ENCODE results near the gene GARIN3.

Gene GARIN3

GRCh38 chr5:157165668-157166067, 396 bp downstream of the GARIN3 start (continued):
- no peak for TF ChIP-seq PATZ1 (CRISPR knock-in tag; IDR thresholded peaks at IDR 0.05; ENCODE audit: borderline replicate concordance)
- no peak for TF ChIP-seq ZFP3 (CRISPR knock-in tag; IDR thresholded peaks at IDR 0.05)
- TF ChIP-seq PPARA (CRISPR knock-in tag; IDR thresholded peaks at IDR 0.05; ENCODE audit: borderline replicate concordance): no peak
- no peak for TF ChIP-seq CREB5 (CRISPR knock-in tag; IDR thresholded peaks at IDR 0.05; ENCODE audit: low read depth)

- TF ChIP-seq ZFP30 (CRISPR knock-in tag; IDR thresholded peaks at IDR 0.05) (no peak), ESRRG (CRISPR knock-in tag; IDR thresholded peaks at IDR 0.05) (no peak), ISL1 (CRISPR knock-in tag; IDR thresholded peaks at IDR 0.05) (no peak), BACH2 (CRISPR knock-in tag; IDR thresholded peaks at IDR 0.05; ENCODE audit: borderline replicate concordance) (no peak), RARB (CRISPR knock-in tag; IDR thresholded peaks at IDR 0.05) (no peak), ZFP3 (CRISPR knock-in tag; IDR thresholded peaks at IDR 0.05) (no peak)
- ATAC-seq: no peak
Measured at GRCh38 chr5:157165261-157165660, 803 bp downstream of the GARIN3 start.

GRCh38 chr5:157164521-157164920, 1.5 kb downstream of the GARIN3 start:
- no peak for ATAC-seq

GRCh38 chr5:157162919-157163510, 3.0 kb downstream of the GARIN3 start:
- TF ChIP-seq PATZ1 (CRISPR knock-in tag; IDR thresholded peaks at IDR 0.05; ENCODE audit: borderline replicate concordance) (no peak), TSHZ2 (CRISPR knock-in tag; IDR thresholded peaks at IDR 0.05) (no peak), CSDC2 (CRISPR knock-in tag; IDR thresholded peaks at IDR 0.05) (no peak), ZFP3 (CRISPR knock-in tag; IDR thresholded peaks at IDR 0.05) (no peak), SNAI2 (CRISPR knock-in tag; IDR thresholded peaks at IDR 0.05) (no peak), ZFP30 (CRISPR knock-in tag; IDR thresholded peaks at IDR 0.05) (no peak)
- ATAC-seq: no peak

More at GRCh38 chr5:157164521-157164920, 1.5 kb downstream of the GARIN3 start:
- TF ChIP-seq ZFP3 (CRISPR knock-in tag; IDR thresholded peaks at IDR 0.05) (no peak), CREB5 (CRISPR knock-in tag; IDR thresholded peaks at IDR 0.05; ENCODE audit: low read depth) (no peak), ISL1 (CRISPR knock-in tag; IDR thresholded peaks at IDR 0.05) (no peak), ZNF70 (CRISPR knock-in tag; IDR thresholded peaks at IDR 0.05) (no peak), RARB (CRISPR knock-in tag; IDR thresholded peaks at IDR 0.05) (no peak), PPARA (CRISPR knock-in tag; IDR thresholded peaks at IDR 0.05; ENCODE audit: borderline replicate concordance) (no peak)

GRCh38 chr5:157161996-157162395, 4.1 kb downstream of the GARIN3 start:
- ATAC-seq: no peak
- TF ChIP-seq PPARA (CRISPR knock-in tag; IDR thresholded peaks at IDR 0.05; ENCODE audit: borderline replicate concordance) (no peak), TOX (CRISPR knock-in tag; IDR thresholded peaks at IDR 0.05; ENCODE audit: borderline replicate concordance) (no peak), ZNF70 (CRISPR knock-in tag; IDR thresholded peaks at IDR 0.05) (no peak), RARB (CRISPR knock-in tag; IDR thresholded peaks at IDR 0.05) (no peak), ZNF565 (CRISPR knock-in tag; conservative IDR thresholded peaks at IDR 0.05; ENCODE audit: low read depth) (no peak), SNAI2 (CRISPR knock-in tag; IDR thresholded peaks at IDR 0.05) (no peak), TSHZ2 (CRISPR knock-in tag; IDR thresholded peaks at IDR 0.05) (no peak), CSDC2 (CRISPR knock-in tag; IDR thresholded peaks at IDR 0.05) (no peak), CSRNP3 (CRISPR knock-in tag; IDR thresholded peaks at IDR 0.05) (no peak), ZNF8 (CRISPR knock-in tag; IDR thresholded peaks at IDR 0.05) (no peak), ZC3H10 (CRISPR knock-in tag; IDR thresholded peaks at IDR 0.05) (no peak)
